ENCODE results near the gene HS3ST6.
"Not testable (repeated sequence)": the region's sequence is repeated elsewhere in the genome, so short reads cannot be mapped to it uniquely, and the experiment has no call there.

Gene HS3ST6

DNA sequence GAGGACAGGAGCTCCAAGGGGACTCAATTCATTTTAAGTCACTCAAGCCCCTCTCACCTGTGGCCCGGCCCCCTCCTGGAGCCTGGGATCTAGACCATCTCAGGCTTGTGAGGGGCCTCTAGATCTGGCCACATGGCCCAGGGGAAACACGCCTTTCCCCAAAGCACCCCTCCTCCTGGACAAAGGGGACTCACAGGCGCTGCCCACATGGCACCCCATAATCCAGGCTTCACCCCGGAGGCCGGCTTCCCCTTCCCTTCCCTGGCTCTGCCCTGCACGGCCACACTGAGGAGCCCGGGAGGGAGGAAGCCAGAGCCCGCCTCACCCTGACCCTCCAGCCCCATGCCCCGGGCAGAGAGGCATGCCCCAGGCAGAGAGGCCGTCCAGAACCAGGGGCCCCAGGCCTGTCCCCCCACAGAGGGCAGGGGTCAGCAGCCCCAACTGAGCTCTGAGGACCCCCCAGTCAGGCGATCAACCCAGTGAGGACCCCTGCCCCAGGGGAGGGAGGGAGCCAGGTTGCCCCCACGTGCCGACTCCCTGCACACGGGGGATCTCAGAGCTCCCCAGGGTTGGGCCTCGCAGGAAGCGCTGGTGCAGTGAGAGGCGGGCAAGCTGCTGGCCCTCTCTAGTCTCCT, 10.9 kb downstream of the HS3ST6 start:
- no peak for DNase-seq (ENCODE audit: low read depth in 2 of 2)

DNA sequence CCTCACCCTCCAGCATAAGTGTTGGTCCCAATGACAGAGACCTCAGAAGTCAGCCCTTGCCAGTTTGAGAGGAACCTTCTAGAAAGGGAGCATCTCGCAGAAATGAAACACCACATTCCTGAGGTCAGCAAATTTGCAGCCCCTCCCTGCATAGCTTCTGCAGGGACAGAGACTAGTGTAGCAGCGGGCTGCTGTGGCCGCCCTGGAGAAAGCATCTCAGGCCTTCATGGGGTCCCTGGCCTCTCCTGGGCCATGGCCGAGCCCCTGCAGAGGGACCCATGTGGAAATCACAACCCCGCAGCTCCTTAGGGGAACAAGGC, 11.4 kb downstream of the HS3ST6 start:
- DNase-seq (ENCODE audit: low read depth in 2 of 2) = no peak

DNA sequence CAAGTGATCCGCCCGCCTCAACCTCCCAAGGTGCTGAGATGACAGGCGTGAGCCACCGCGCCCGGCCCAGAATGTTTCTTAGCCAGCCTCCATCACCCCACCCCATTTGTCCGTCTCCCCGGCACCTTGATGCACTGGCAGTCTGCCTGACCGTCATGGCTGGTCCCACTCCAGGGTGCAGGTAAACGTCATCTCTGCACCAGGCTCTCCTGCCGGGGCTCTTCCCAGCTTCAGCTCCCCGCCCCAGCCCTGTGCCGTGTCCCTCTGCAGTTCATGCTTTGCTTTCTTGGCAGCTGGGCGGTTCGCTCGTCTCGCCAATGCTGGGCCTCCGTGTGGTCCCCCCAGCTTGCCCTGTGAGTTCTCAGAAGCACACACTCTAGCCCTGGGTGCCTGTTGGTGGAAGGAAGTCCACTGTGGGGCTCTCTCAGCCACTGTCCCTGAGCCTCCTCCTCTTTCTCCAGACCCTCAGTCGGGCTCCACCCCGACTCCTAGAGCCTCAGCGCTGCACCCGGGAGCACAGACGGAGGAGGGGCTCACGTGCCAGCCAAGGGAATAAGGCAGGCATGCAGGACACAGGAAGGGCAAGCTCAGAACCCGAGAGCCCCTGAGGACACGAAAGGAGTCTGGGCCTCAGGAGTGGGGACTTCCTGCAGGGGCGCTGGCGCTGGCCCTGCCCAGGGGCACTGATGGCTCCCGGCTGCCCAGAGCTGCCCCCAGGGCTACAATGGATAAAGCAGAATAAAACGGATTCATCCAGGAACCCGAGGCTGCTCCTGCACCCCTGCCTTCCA, 12.0 kb downstream of the HS3ST6 start:
- DNase-seq (ENCODE audit: low read depth in 2 of 2) = no peak

GRCh38 chr16:1903845-1904840, 14.1 kb downstream of the HS3ST6 start:
- no peak for DNase-seq (ENCODE audit: low read depth in 2 of 2)

GRCh38 chr16:1903220-1903574, 15.0 kb downstream of the HS3ST6 start:
- DNase-seq (ENCODE audit: low read depth in 2 of 2) = no peak

- no peak for DNase-seq (ENCODE audit: low read depth in 2 of 2)
These were observed 15.5 kb downstream of the HS3ST6 start for GRCh38 chr16:1902547-1903219.

DNA sequence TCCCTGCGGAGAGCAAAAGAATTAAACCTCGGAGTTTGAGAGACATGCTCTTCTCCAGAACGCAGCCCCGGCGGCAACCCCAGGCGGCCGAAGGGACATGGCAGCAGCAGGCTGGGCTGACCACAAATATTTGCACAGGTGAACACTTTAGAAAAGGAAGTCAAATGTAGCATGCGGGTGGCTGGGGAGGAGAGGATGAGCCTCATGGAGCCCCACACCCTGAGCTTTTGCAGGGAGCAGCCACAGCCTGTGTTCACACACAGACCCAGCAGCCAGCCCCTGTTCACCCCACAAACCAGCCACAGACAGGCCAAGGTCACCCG, 17.8 kb downstream of the HS3ST6 start:
- DNase-seq (ENCODE audit: low read depth in 2 of 2) = no peak

DNA sequence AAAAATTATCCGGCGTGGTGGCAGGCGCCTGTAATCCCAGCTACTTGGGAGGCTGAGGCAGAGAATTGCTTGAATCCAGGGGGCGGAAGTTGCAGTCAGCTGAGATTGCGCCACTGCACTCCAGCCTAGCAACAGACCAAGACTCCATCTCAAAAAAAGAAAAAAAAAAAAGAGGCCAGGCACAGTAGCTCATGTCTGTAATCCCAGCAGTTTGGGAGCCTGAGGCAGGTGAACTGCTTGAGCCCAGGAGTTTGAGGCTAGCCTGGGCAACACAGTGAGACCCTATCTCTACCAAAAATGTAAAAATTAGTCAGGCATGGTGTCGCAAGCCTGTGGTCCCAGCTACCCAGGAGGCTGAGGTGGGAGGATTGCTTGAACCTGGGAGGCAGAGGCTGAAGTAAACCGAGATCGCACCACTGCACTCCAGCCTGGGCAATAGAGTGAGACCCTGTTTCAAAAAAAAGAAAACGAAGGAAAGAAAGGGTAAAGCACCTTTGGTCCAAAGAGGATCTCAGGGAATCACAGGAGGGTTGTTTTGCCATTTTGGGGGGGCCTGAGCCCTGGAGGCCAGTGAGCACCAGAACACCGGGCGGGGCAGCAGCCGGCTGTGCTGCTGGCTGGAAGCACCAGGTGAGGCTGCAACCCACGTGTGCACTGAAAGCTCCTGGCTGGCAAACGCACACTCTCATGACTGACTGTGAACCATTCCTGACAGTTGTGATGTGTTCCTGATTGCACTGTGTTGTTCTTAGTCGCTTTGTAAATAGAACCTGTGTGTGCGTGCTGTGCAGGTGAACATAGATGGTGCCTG, 18.4 kb downstream of the HS3ST6 start:
- DNase-seq (ENCODE audit: low read depth in 2 of 2) = no peak

- DNase-seq (ENCODE audit: low read depth in 2 of 2) = not testable (repeated sequence)
These were observed 20.5 kb downstream of the HS3ST6 start for GRCh38 chr16:1897692-1898091.

- DNase-seq (ENCODE audit: low read depth in 2 of 2) = no peak
These were observed 22.1 kb downstream of the HS3ST6 start for GRCh38 chr16:1895949-1896675.

GRCh38 chr16:1895068-1895467, 23.1 kb downstream of the HS3ST6 start:
- DNase-seq (ENCODE audit: low read depth in 2 of 2) = no peak

- no peak for DNase-seq (ENCODE audit: low read depth in 2 of 2)
These were observed 27.5 kb downstream of the HS3ST6 start for GRCh38 chr16:1890708-1891050.

DNA sequence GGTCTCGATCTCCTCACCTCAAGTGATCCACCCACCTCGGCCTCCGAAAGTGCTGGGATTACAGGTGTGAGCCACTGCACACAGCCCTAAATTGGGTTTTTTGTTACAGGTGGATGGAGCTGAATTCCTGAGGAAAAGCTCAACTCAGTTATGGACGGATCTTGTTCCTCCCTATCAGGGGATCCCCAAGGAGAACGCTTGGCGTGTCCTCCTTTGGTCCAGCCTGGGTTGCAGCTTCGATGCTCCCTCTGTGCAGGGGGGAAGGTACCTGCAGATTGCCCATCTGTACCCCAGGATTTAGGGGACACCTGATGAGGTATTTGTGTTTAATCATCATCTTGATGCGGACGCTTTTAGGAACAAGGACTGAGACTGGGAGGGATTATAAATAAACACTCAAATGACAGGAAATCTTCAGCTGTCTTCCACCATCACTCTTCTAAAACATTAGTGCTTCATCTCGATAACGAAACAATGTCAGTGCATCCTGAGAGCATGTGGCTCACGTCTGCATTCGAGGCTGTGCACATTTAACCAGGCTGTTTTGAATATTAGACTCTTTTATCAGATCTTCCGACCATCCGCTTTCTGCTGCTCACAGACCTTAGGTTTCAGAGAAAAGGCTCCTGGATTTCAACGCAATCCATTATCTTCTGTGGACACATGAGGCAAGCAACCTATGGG, 28.0 kb downstream of the HS3ST6 start:
- DNase-seq (ENCODE audit: low read depth in 2 of 2) = no peak

GRCh38 chr16:1887711-1888354, 30.4 kb downstream of the HS3ST6 start:
- DNase-seq (ENCODE audit: low read depth in 2 of 2) = no peak

GRCh38 chr16:1884889-1885288, 33.3 kb downstream of the HS3ST6 start:
- DNase-seq (ENCODE audit: low read depth in 2 of 2) = no peak

DNA sequence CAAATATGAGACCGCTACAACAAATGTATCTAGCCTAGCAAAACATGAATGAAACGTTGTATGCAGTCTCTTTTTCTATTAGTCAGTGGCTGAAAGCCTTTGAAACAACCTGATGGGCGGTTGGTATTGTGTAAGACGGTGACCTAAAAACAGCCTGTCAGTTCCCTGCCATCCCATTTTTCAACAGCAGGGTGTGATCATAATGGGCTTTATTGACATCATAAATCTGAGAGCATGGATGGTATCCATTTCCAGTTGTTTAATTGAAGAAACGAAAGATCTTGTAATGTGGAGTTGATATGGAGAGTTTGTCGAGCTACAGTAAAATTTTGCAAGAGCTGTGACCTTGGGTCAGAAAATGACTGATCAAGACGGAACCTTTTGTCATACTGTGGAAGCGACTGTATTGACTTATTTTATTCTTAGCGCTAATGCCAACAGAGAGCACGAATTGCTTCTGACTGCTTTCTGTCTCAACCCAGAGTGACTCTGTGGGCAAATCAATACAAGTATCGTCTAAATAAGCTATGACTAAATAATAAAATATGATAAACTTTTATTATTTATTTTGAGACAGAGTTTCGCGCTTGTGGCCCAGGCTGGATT, 34.0 kb downstream of the HS3ST6 start:
- DNase-seq (ENCODE audit: low read depth in 2 of 2) = no peak

DNA sequence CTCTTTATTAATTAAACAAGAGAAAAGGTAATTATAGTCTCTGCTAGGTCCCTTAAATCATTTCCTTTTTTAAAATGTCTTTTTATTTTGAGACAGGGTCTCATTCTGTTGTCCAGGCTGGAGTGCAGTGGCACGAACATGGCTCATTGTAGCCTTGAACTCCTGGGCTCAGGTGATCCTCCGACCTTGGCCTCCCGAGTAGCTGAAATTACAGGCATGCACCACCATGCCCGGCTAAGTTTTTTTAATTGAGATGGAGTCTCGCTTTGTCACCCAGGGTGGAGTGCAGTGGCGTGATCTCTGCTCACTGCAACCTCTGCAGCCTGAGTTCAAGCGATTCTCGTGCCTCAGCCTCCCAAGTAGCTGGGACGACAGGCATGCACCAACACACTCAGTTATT, 37.0 kb downstream of the HS3ST6 start:
- not testable (repeated sequence) for DNase-seq (ENCODE audit: low read depth in 2 of 2)

GRCh38 chr16:1879477-1879876, 38.7 kb downstream of the HS3ST6 start:
- no peak for DNase-seq (ENCODE audit: low read depth in 2 of 2)

DNA sequence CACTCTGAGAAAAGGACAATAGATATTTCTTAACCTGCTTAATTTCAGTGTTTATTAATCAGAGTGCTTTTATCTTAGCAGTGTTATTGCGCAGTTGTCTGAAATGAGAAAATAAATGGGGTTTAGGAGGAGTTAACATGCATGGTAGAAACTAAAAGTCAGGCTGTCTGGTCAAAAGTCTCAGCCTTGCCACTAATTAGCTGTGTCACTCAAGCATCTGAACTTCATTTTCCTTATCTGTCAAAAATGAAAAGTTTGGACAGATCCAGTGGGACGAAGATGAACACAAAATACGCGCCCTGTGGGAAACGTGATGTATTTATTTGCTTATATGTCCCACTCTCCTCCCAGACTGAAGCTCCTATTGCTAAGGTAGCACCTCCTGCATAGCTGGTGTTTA, 40.0 kb downstream of the HS3ST6 start:
- DNase-seq (ENCODE audit: low read depth in 2 of 2) = no peak

Measured in activated CD8-positive, alpha-beta memory T cell treated with anti-CD3 and anti-CD28 coated beads for 4 hours (primary cell).